HFFc6 (cell line): ENCODE data around the gene TREML4. TPM values are rescaled to one million over a fixed set of nuclear protein-coding genes. Genes with fewer than 3 reads are reported as not detected.
"Not testable (repeated sequence)": the region's sequence is repeated elsewhere in the genome, so short reads cannot be mapped to it uniquely, and the experiment has no call there.

Experiments used
- DNase-seq: peaks from one replicate; pipeline ENCODE4 v3.0.0-alpha.2; 2018
- H3K27ac Mint-ChIP-seq: 2 replicates; pipeline ENCODE4 v1.8.0; 2020; ENCODE audit warnings: mild to moderate bottlenecking, mixed read lengths
- H3K27me3 Mint-ChIP-seq: 2 replicates; pipeline ENCODE4 v1.8.0; 2021; ENCODE audit warnings: mild to moderate bottlenecking, moderate library complexity, mixed read lengths; ENCODE audit not compliant: insufficient read depth
- H3K36me3 Mint-ChIP-seq: 2 replicates; pipeline ENCODE4 v1.8.0; 2021; ENCODE audit warnings: low read depth, mixed read lengths
- H3K4me1 Mint-ChIP-seq: 2 replicates; pipeline ENCODE4 v1.8.0; 2020; ENCODE audit warnings: low read depth, mixed read lengths
- H3K4me3 Mint-ChIP-seq: 2 replicates; pipeline ENCODE4 v1.8.0; 2020; ENCODE audit warnings: mild to moderate bottlenecking, moderate library complexity, mixed read lengths
- H3K9me3 Mint-ChIP-seq: 2 replicates; pipeline ENCODE4 v1.8.0; 2020; ENCODE audit warnings: mild to moderate bottlenecking, mixed read lengths
- CTCF ChIP-seq: fragments of 200-600 bp; sonication (generic); IDR thresholded peaks from 2 replicates; pipeline ENCODE4 v1.5.0; 2021; ENCODE audit warnings: antibody characterized with exemption, mild to moderate bottlenecking
- total RNA-seq, 6 experiments: library from RNA; stranded (reverse); fragmentation: NEBNext Ultra II Directional; extraction: Animal tissue kit (Norgen Biotek cat#: 25700); gene quantifications; 2 replicates in 1 of 6; 3 replicates in 5 of 6; pipeline ENCODE4 v1.2.3, GENCODE V29; 2021

Gene TREML4
- total RNA-seq, 6 experiments from 2014 or later, result not detected

GRCh38 chr6:41232667-41233066, 4.5 kb downstream of the TREML4 start:
- no peak for TF ChIP-seq CTCF
- H3K27ac Mint-ChIP-seq, result no peak overlapping the region
- H3K4me3 Mint-ChIP-seq, result no peak overlapping the region
- H3K27me3 Mint-ChIP-seq, result peaks cover 15% of the 10 kb centered on the region
- no peak for DNase-seq
- no peaks in the 10 kb centered on the region for H3K4me1 Mint-ChIP-seq
- H3K9me3 Mint-ChIP-seq, result no peaks in the 10 kb centered on the region
- no peaks in the 10 kb centered on the region for H3K36me3 Mint-ChIP-seq

- H3K4me1 Mint-ChIP-seq, result no peaks in the 10 kb centered on the region
- no peaks in the 10 kb centered on the region for H3K9me3 Mint-ChIP-seq
- no peak for DNase-seq
- no peak overlapping the region for H3K27ac Mint-ChIP-seq
- TF ChIP-seq CTCF, result no peak
- no peaks in the 10 kb centered on the region for H3K36me3 Mint-ChIP-seq
- peaks cover 20% of the 10 kb centered on the region for H3K27me3 Mint-ChIP-seq
- no peak overlapping the region for H3K4me3 Mint-ChIP-seq
Measured at GRCh38 chr6:41236276-41236675, 8.1 kb downstream of the TREML4 start.

- peaks cover 18% of the 10 kb centered on the region for H3K27me3 Mint-ChIP-seq
- no peak overlapping the region for H3K4me3 Mint-ChIP-seq
- H3K9me3 Mint-ChIP-seq, result no peaks in the 10 kb centered on the region
- no peaks in the 10 kb centered on the region for H3K4me1 Mint-ChIP-seq
- DNase-seq, result no peak
- no peak overlapping the region for H3K27ac Mint-ChIP-seq
- no peak for TF ChIP-seq CTCF
- H3K36me3 Mint-ChIP-seq, result no peaks in the 10 kb centered on the region
Measured at GRCh38 chr6:41237128-41237527, 9.0 kb downstream of the TREML4 start.

- Mint-ChIP-seq H3K36me3 (no peaks in the 10 kb centered on the region), H3K4me1 (no peaks in the 10 kb centered on the region), H3K27ac (no peak overlapping the region), H3K4me3 (no peak overlapping the region), H3K9me3 (no peaks in the 10 kb centered on the region), H3K27me3 (peaks cover 18% of the 10 kb centered on the region)
- no peak for DNase-seq
- no peak for TF ChIP-seq CTCF
Measured at GRCh38 chr6:41239467-41240159, 11.5 kb downstream of the TREML4 start.

- H3K36me3 Mint-ChIP-seq, H3K9me3 Mint-ChIP-seq, DNase-seq, H3K4me3 Mint-ChIP-seq, H3K4me1 Mint-ChIP-seq, H3K27me3 Mint-ChIP-seq, H3K27ac Mint-ChIP-seq: not testable (repeated sequence)
Measured at GRCh38 chr6:41246529-41246928, 18.4 kb downstream of the TREML4 start.

- H3K27me3 Mint-ChIP-seq, result peaks cover 8% of the 10 kb centered on the region
- H3K4me3 Mint-ChIP-seq, result no peak overlapping the region
- no peak for DNase-seq
- no peaks in the 10 kb centered on the region for H3K4me1 Mint-ChIP-seq
- H3K9me3 Mint-ChIP-seq, result peaks cover 5% of the 10 kb centered on the region; the same call in 1 of the 2 replicates
- no peaks in the 10 kb centered on the region for H3K36me3 Mint-ChIP-seq
- TF ChIP-seq CTCF, result no peak
- H3K27ac Mint-ChIP-seq, result no peak overlapping the region
Measured at GRCh38 chr6:41247288-41247865, 19.2 kb downstream of the TREML4 start.
